Measurements from ENCODE around the gene CAMTA1. TPM values are rescaled to one million over a fixed set of nuclear protein-coding genes. Genes with fewer than 3 reads are reported as not detected.

The CAMTA1 gene
- total RNA-seq, 1 donor from 2014 or later: 160 TPM

DNA sequence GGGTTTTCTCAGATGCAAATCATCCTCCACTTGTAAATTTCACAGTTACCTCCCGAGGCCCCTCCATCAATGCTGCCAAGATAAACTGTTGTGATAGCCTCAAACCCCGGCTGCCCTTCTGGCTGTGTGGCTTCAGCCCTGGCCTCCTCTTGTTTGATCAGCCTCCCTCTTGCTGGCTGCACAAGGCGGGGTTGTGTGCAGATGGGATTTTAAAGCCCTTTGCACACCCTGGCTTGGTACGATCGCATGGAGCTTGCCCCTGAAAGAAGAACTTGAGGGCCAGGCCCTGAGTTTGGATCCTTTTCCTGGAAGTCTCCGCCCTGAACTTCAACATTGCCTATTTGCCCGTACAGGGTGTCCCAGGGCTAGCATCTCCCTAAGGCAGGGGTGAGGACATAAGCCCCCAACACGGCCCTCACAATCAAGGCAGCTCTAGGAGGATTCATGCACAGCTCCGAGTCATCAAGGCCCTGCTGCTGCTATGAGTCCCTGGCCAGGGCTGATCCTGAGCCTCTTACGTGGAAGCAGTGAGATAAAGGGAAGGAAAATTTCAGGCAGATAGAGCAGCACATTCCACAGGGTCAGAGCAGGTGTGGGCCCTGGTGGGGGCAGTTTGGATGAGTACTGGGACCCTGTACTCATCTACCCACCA, 804.6 kb downstream of the CAMTA1 start:
- Histone ChIP-seq H3K4me3 (no peak overlapping the region), H3K27ac (replicated peaks) (no peak overlapping the region), H3K27me3 (ENCODE audit: low read depth) (peaks cover 2% of the 10 kb centered on the region), H3K4me1 (peaks cover 20% of the 10 kb centered on the region), H3K36me3 (no peaks in the 10 kb centered on the region), H3K9me3 (replicated peaks) (no peaks in the 10 kb centered on the region)
- DNase-seq: no peak
- intact Hi-C loops (cut with micrococcal nuclease): no loop called here
- TF ChIP-seq, protein P1, sequence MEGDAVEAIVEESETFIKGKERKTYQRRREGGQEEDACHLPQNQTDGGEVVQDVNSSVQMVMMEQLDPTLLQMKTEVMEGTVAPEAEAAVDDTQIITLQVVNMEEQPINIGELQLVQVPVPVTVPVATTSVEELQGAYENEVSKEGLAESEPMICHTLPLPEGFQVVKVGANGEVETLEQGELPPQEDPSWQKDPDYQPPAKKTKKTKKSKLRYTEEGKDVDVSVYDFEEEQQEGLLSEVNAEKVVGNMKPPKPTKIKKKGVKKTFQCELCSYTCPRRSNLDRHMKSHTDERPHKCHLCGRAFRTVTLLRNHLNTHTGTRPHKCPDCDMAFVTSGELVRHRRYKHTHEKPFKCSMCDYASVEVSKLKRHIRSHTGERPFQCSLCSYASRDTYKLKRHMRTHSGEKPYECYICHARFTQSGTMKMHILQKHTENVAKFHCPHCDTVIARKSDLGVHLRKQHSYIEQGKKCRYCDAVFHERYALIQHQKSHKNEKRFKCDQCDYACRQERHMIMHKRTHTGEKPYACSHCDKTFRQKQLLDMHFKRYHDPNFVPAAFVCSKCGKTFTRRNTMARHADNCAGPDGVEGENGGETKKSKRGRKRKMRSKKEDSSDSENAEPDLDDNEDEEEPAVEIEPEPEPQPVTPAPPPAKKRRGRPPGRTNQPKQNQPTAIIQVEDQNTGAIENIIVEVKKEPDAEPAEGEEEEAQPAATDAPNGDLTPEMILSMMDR (IDR thresholded peaks at IDR 0.05; ENCODE audit: borderline replicate concordance): no peak

DNA sequence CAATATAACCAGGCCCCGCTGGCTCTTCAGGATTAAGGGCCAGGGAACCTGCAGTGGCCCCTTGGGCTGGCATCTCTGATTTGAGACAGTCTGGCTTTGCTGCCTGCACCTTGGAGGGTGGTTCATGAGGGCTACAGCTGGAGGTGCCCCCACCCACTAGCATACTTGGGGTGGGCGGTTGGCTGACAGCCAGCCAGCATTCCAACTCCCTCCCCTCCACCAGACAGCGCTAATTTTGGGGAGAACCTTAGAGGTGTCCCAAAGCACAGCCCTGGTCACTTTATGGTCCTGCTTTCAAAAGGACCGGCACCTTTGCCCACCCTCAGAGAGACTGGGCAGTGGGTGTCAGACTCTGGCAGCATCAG, 805.2 kb downstream of the CAMTA1 start:
- intact Hi-C loops (cut with micrococcal nuclease): no loop called here
- TF ChIP-seq, protein P1 (IDR thresholded peaks at IDR 0.05; ENCODE audit: borderline replicate concordance): no peak
- Histone ChIP-seq H3K36me3 (no peaks in the 10 kb centered on the region), H3K27ac (replicated peaks) (no peak overlapping the region), H3K4me3 (no peak overlapping the region), H3K4me1 (peaks cover 20% of the 10 kb centered on the region), H3K9me3 (replicated peaks) (no peaks in the 10 kb centered on the region), H3K27me3 (ENCODE audit: low read depth) (peaks cover 2% of the 10 kb centered on the region)
- DNase-seq: no peak

DNA sequence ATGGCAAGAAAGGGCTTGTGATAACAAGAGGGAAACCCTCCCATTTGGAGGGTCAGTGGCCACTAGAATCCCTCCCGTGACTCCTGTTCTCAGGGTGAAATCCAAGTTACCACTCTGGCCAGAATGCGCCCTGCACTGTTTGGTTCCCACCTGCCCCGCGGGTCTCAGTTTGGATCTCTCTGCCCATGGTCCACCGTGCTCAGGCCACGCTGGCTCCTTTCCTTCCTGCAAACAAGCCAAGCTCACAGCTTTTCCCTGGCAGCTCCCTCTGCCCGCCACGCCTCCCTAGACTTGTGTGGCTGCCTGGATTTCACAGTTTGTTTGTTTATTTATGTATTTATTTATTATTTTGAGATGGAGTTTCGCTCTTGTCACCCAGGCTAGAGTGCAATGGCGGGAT, 806.3 kb downstream of the CAMTA1 start:
- TF ChIP-seq, protein P1 (IDR thresholded peaks at IDR 0.05; ENCODE audit: borderline replicate concordance): no peak
- no peak overlapping the region for H3K4me3 ChIP-seq
- no peaks in the 10 kb centered on the region for H3K36me3 ChIP-seq
- H3K9me3 ChIP-seq (replicated peaks): no peaks in the 10 kb centered on the region
- H3K4me1 ChIP-seq: peaks cover 12% of the 10 kb centered on the region
- H3K27ac ChIP-seq (replicated peaks): no peak overlapping the region
- DNase-seq: no peak
- intact Hi-C loops (cut with micrococcal nuclease): no loop called here
- peaks cover 2% of the 10 kb centered on the region for H3K27me3 ChIP-seq (ENCODE audit: low read depth)

DNA sequence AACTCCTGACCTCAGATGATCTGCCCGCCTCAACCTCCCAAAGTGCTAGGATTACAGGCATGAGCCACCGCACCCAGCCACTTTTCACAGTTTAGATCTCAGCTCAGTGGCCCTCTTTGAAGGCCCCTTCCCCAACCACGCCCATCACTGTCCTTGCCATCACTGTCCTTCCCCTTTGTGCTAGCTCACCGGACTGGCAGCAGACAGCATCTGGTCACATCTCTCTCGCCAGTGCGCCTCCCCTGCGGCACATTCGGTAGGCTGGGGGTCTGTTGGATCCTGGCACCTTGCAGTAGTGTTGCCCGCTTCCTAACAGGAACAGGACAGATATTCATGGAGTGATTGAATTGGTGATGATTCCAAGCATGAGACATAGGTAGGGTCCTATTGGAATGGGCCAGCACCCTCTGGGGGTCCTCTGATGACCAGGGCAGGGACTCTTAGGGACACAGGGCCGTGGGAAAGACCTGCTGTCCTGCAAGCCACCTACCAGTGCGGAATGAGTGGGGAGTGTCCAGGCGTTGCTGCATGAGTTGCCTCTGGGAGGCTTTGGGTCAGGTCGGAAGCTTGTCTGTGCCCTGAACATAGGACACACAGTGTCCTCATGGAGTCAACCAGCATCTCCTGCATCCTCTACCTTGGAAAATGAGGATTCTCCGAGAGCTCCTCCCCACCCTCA, 807.0 kb downstream of the CAMTA1 start:
- Histone ChIP-seq H3K4me3 (no peak overlapping the region), H3K9me3 (replicated peaks) (no peaks in the 10 kb centered on the region), H3K36me3 (no peaks in the 10 kb centered on the region), H3K27me3 (ENCODE audit: low read depth) (peaks cover 2% of the 10 kb centered on the region), H3K27ac (replicated peaks) (no peak overlapping the region), H3K4me1 (peaks cover 9% of the 10 kb centered on the region)
- intact Hi-C loops (cut with micrococcal nuclease): no loop called here
- no peak for DNase-seq
- TF ChIP-seq, protein P1 (IDR thresholded peaks at IDR 0.05; ENCODE audit: borderline replicate concordance): no peak

DNA sequence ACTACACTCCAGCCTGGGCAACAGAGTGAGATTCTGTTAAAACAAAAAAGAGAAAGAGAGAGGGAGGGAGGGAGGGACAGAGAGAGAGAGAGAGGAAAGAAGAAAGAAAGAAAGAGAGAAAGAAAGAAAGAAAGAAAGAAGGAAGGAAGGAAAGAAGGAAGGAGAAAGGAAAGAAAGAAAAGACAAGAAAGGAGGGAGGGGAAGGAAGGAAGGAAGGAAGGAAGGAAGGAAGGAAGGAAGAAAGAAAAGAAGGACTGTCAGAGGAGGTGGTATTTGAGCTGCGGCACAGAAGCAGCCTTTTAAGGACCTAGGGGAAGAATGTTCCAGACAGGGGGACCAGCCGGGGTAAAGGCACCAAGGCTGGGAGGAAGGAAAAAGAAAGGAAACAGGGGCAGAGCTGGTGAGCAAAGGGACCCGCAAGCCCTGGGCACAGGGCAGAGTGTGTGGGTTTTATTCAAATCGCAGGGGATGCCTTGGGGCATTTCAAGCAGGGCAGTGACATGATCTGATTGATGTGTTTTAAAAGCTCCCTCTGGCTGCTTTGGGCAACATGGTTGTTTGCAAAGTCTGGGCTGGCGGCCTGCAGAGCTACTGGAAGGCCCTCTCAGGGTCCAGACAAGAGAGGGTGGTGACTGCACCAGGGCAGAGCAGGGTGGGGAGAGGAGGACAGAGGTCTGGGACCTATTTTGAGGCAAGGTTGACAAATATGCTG, 808.9 kb downstream of the CAMTA1 start:
- intact Hi-C loops (cut with micrococcal nuclease): no loop called here
- TF ChIP-seq, protein P1 (IDR thresholded peaks at IDR 0.05; ENCODE audit: borderline replicate concordance): no peak
- Histone ChIP-seq H3K27me3 (ENCODE audit: low read depth) (no peaks in the 10 kb centered on the region), H3K9me3 (replicated peaks) (peaks cover 4% of the 10 kb centered on the region), H3K27ac (replicated peaks) (no peak overlapping the region), H3K36me3 (no peaks in the 10 kb centered on the region), H3K4me3 (no peak overlapping the region), H3K4me1 (no peaks in the 10 kb centered on the region)
- no peak for DNase-seq

All from left ventricle myocardium inferior (tissue), 1 donor.